Uterus (tissue), 2 donors: ENCODE data around the gene NT5DC3.

Source experiments
- CTCF ChIP-seq, 4 experiments: fragments of 200-600 bp in 2 of 4; fragments of 450-650 bp in 2 of 4; sonication (generic) in 2 of 4; IDR thresholded peaks; one replicate each; pipeline ENCODE4 v1.5.1; 2016 to 2019; ENCODE audit warnings: antibody characterized with exemption in 4 of 4, mild to moderate bottlenecking in 2 of 4, moderate library complexity in 1 of 4
- POLR2A ChIP-seq, 2 donors: fragments of 450-650 bp; IDR thresholded peaks; one replicate each; pipeline ENCODE4 v1.6.1; 2016; ENCODE audit warnings: antibody characterized with exemption in 2 of 2, mild to moderate bottlenecking in 1 of 2, moderate library complexity in 1 of 2

GRCh38 chr12:103765322-103765721, 75.7 kb downstream of the NT5DC3 start:
- TF ChIP-seq CTCF (IDR thresholded peaks at IDR 0.05), result no peak
- no peak for TF ChIP-seq POLR2A (IDR thresholded peaks at IDR 0.05)
